Heart right ventricle (tissue), 16 donors: Measurements from ENCODE around the gene PPIP5K2. TPM values are rescaled to one million over a fixed set of nuclear protein-coding genes. Genes with fewer than 3 reads are reported as not detected.

Experiments
- ATAC-seq, 8 donors: fragments of 200-7000 bp; cut with Tn5 transposase; one replicate each; pipeline ENCODE4 v1.9.1; 2020; ENCODE audit warnings: mild to moderate bottlenecking in 8 of 8, moderate library complexity in 8 of 8, moderate number of reproducible peaks in 1 of 8
- DNase-seq, 2 donors: peaks; one replicate each; pipeline ENCODE4 v3.0.0-alpha.2; 2020
- H3K27ac ChIP-seq, 10 donors: fragments of 200-600 bp; sonication (generic) in 2 of 10; one replicate each; pipeline versions ENCODE4 v1.5.0 to v1.8.0; 2020 to 2022; ENCODE audit warnings: mild to moderate bottlenecking in 3 of 10
- H3K27me3 ChIP-seq, 7 donors: fragments of 200-600 bp; one replicate each; pipeline ENCODE4 v1.8.0; 2021 to 2022; ENCODE audit warnings: mild to moderate bottlenecking in 2 of 7
- H3K36me3 ChIP-seq, 9 donors: fragments of 200-600 bp; sonication (generic) in 1 of 9; one replicate each; pipeline versions ENCODE4 v1.5.0 to v1.8.0; 2020 to 2022; ENCODE audit warnings: mild to moderate bottlenecking in 2 of 9
- H3K4me1 ChIP-seq, 9 donors: fragments of 200-600 bp; sonication (generic) in 1 of 9; one replicate each; pipeline versions ENCODE4 v1.5.0 to v1.8.0; 2020 to 2022; ENCODE audit warnings: mild to moderate bottlenecking in 4 of 9
- H3K4me3 ChIP-seq, 10 donors: fragments of 200-600 bp; sonication (generic) in 2 of 10; one replicate each; pipeline versions ENCODE4 v1.5.0 to v1.8.0; 2020 to 2022; ENCODE audit warnings: mild to moderate bottlenecking in 7 of 10, moderate library complexity in 2 of 10
- H3K9me3 ChIP-seq, 11 donors: fragments of 200-600 bp in 10 of 11; sonication (generic) in 2 of 11; one replicate each; pipeline versions ENCODE4 v1.5.0 to v1.8.0; 2013 to 2022; ENCODE audit warnings: mild to moderate bottlenecking in 2 of 11, control low read depth in 1 of 11, moderate library complexity in 1 of 11
- CTCF ChIP-seq, 9 donors: fragments of 200-600 bp; sonication (generic) in 2 of 9; IDR thresholded peaks; one replicate each; pipeline versions ENCODE4 v1.5.0 to v1.8.0; 2021 to 2022; ENCODE audit warnings: antibody characterized with exemption in 9 of 9, mild to moderate bottlenecking in 5 of 9, moderate library complexity in 1 of 9
- WGBS, 2 donors: extraction: QIAGEN DNeasy Blood & Tissue Kit; methylation state at CpG; one replicate each; pipeline ENCODE4 v1.1.7; 2013; ENCODE audit warnings: inconsistent platforms in 1 of 2; 5-methylcytosine and 5-hydroxymethylcytosine counted together
- intact Hi-C, 10 donors: fragments of 100-400 bp; cut with DNase I; formaldehyde crosslinking; loops; one replicate each; pipeline versions ENCODE4 v1.11.1 to v1.14.2; 2022
- polyA plus RNA-seq, 2 donors: library from polyadenylated mRNA; stranded (reverse); fragments of 200-250 nt; gene quantifications; one replicate each; pipeline ENCODE4 v1.2.3, GENCODE V29; 2013
- total RNA-seq, 10 donors: library from RNA; stranded (reverse); fragmentation: NEBNext Ultra II Directional in 3 of 10; extraction: Animal tissue kit (Norgen Biotek cat#: 25700) in 3 of 10; gene quantifications; one replicate each; pipeline versions ENCODE4 v1.2.1 to v1.2.4, GENCODE V29; 2021 to 2023
- donor health status: Arrhythmogenic right ventricular cardiomyopathy.
- donor health status: ischemic (EF 13 %, LVEDD 7.1; RV severe dilation, severe dysfunction).
- donor health status: healthy with polysubstance abuse.
- donor health status: DM: no; HTN: yes; CAD: no.
- donor health status: DM: no; HTN: no; CAD: no.
- donor health status: ischemic (EF 25% LVEDD 6.9; RV normal size, moderate dysfunction).
- donor health status: ischemic (EF 25% LVEDD 5.7; RV mildly dilated, moderate dysfunction).
- donor health status: healthy.
- donor health status: DM: yes; HTN: yes; CAD: no.
- donor health status: Ischemic cardiomyopathy.
- donor health status: ischemic (EF 35%, LVEDD 5.7; RV mildly dilated, moderate dysfunction).
- donor health status: nonischemic (EF 11% LVEDD 7.7; RV severe dilation, severe dysfunction).
- donor health status: DM: yes; HTN: yes; CAD: no.
- donor health status: PGD.
- donor health status: ischemic (EF 29% LVEDD 5.4; RV normal size, mild dysfunction).
- donor health status: nonischemic (EF 23%, LVEDD 6.1; RV moderate dilation, normal function).

The PPIP5K2 gene
- total and polyA plus RNA-seq, 12 donors = 17.1 to 72.9 (median 35.6) TPM

- Histone ChIP-seq H3K27me3 (no peaks in the 10 kb centered on the region), H3K4me3 (peak overlapping the region in 1 of 10 donors; percentile 78), H3K36me3 (no peaks in the 10 kb centered on the region), H3K9me3 (no peaks in the 10 kb centered on the region), H3K27ac (no peak overlapping the region), H3K4me1 (peaks cover 0 to 58% (median 34%) of the 10 kb centered on the region in 9 donors)
- intact Hi-C loops = no loop called here
- no peak for TF ChIP-seq CTCF (IDR thresholded peaks at IDR 0.05)
- WGBS, 2 donors = 31 to 47% methylated on average over 3 of the region's 3 CpGs
- DNase-seq (no peak), ATAC-seq (no peak)
Observed at GRCh38 chr5:103260951-103261350, 140.8 kb downstream of the PPIP5K2 start.

Other genes with a start within 250 kb of the PPIP5K2 start
- gene GIN1, start 163 bp upstream of the PPIP5K2 start, total RNA-seq = 10 to 100 TPM; 12.0 to 19.7 (median 13.7) TPM
- 1 to 10 TPM; 5.6 to 7.1 TPM for gene GIN1, start 163 bp upstream of the PPIP5K2 start, polyA plus RNA-seq
- gene MACIR, start 138.5 kb downstream of the PPIP5K2 start, total RNA-seq = 1 to 10 TPM; 2.3 to 5.1 (median 3.8) TPM
- 1 to 10 TPM; 1.8 to 4.8 TPM for gene MACIR, start 138.5 kb downstream of the PPIP5K2 start, polyA plus RNA-seq